NCI-H2196 (cell line): ENCODE data around the gene NEMP1.
"Not testable (repeated sequence)": the region's sequence is repeated elsewhere in the genome, so short reads cannot be mapped to it uniquely, and the experiment has no call there.

Experiments used
- DNase-seq: peaks from one replicate; lab custom pipeline; 2025; ENCODE audit not compliant: unreplicated experiment; lab: John Stamatoyannopoulos, UW

Gene NEMP1, protein sequence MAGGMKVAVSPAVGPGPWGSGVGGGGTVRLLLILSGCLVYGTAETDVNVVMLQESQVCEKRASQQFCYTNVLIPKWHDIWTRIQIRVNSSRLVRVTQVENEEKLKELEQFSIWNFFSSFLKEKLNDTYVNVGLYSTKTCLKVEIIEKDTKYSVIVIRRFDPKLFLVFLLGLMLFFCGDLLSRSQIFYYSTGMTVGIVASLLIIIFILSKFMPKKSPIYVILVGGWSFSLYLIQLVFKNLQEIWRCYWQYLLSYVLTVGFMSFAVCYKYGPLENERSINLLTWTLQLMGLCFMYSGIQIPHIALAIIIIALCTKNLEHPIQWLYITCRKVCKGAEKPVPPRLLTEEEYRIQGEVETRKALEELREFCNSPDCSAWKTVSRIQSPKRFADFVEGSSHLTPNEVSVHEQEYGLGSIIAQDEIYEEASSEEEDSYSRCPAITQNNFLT

GRCh38 chr12:57078519-57079404 is at the start of gene NEMP1:
Gene NEMP1, minus strand, starts transcription at chr12:57078791. Its CDS starts 46 bp downstream, at chr12:57078745.
- peak; percentile 99 for DNase-seq

- DNase-seq = peak; percentile 83
Measured at GRCh38 chr12:57127726-57128518, 49.3 kb upstream of the NEMP1 start, which contains the start of gene LRP1. Gene LRP1, plus strand, starts transcription at chr12:57128483. Its CDS starts 482 bp downstream, at chr12:57128965.

DNA sequence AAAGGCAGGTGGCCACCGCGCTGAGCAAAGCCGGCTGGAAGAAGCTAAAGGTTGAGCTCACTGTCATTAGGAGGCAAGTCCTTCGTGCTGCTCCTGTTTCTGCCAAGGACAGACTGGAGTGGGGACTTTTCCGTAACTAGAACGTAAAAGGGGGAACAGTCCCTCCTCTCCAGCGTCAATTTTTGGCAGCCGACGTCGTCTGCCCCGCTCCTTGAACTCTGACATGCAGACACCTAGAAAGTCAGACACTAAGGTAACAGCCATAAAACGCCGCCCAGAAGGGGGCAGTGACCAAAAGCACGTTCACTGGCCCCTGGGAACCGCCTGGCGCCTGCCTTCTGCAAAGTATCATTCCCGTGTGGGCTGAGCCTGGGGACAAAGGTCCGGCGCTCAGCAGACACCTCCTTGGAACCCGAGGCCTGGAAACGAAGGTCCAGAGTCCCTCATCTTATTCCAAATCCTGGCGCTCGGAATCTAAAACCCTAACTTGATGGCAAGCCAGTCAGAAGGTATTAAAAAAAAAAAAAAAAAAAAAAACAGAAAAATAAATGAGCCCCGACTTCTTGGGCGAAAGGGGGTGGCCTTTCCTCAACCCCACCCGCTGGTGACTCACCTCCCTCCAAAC is 48.6 kb upstream of the NEMP1 start:
- peak; percentile 45 for DNase-seq

GRCh38 chr12:57126561-57126960 is 48.0 kb upstream of the NEMP1 start:
- DNase-seq = no peak

- no peak for DNase-seq
Measured at GRCh38 chr12:57126061-57126460, 47.5 kb upstream of the NEMP1 start.

- peak; percentile 82 for DNase-seq
Measured at GRCh38 chr12:57124261-57124877, 45.8 kb upstream of the NEMP1 start.

GRCh38 chr12:57123813-57124212 is 45.2 kb upstream of the NEMP1 start:
- DNase-seq = no peak

GRCh38 chr12:57120718-57121117 is 42.1 kb upstream of the NEMP1 start:
- DNase-seq = not testable (repeated sequence)

GRCh38 chr12:57119294-57120085 is 40.9 kb upstream of the NEMP1 start:
- DNase-seq = no peak

GRCh38 chr12:57118711-57119271 is 40.2 kb upstream of the NEMP1 start:
- no peak for DNase-seq

DNA sequence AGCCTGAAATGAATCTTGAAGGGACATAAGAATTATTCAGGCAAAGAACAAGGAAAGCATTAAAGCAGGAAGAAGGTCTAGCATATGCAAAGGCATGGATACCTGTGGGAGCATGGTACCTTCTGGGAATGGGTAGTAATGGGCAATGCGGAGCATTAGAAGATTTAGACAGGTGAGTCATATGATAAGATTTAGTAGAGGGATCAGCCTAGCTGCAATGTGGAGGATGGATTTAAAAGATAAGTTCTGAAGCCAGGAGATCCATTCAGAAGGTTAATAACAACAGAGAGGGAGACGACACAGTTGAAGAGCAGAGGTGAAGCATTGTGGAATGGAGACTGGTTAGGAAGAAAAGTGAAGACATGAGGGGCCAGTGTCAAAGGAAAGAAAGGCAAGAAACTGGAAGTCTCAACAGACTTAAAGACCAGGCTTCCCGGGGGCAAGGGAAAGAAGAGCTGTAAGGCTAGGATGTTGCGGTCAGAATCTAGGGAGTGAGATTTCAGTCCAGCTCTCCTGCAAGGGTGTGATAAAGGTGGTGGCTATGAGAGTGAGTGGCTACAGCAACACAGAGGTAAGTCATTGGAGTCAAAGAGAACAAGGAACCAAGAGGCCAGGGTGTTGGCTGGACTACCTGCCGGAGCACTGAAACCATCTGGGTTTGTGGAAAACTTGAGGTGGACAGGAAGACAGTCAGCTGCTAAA is 38.1 kb upstream of the NEMP1 start:
- no peak for DNase-seq

DNA sequence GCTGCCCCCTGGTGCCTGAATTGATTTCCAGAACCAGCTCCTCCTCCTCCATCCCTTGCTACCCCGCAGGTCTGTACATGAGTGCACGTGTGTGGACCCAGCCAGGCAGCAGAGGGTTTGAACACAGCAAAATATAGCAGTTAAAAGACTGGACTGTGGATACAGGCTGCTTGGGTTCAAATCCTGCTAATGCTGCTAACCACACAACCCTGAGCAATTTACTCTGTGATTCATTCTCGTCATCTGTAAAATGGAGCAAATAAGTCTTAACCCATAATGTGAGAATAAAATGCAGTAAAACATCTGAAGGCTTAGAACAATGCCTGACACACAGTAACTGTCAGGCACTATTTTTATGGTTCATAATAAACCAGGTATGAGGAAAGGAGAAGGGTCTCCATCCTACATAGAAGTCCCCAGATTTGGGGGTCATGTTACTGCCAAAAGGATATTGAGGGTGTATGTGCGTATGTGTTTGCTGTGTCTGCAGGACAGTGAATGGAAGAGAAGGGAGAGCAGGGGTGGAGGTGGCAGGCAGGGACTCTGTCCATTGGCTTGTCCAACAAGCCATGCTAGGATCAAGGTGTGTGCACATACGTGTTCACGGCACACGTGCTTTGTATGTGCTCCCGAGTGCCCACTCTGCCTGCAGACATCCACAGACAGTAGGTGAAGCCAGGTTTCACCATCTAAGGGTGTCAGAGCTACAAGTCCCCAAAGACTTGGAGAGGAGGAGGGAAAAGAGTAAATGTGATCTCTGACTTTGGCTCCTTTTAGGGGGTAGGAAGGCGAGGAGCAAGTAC is 34.1 kb upstream of the NEMP1 start:
- no peak for DNase-seq

DNA sequence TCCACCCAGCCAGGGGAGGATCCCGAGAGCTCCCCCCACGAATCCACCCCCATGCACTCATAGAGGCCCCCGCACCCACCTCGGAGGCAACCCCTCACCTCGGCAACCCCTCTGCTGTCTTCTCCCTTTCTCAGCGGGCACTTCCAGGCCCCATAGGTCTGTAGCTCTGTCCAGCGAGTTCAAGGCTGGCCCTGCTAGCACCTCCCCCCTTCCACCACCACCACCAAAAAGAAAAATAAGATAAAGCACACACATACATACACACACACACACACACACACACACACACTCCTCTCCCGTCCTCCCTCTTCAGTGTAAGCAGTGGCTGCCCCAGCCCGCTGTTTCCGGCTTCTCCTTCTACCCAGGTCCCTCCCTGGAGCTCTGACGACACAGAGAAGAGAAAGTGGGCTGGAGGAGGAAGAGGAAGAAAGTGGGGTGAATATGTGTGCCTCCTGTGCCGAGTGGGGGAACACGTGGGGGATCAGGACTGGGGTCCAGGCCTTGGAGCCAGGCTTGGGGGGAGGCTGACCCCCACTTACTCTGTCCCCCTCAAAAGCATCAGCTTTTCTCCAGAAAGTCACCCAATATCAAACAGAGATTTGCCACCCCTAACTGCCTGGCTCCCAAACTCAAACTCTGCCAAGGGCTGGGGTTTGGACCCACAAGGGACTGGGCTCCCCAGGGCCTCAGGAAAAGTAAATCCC is 32.6 kb upstream of the NEMP1 start, which contains the start of gene STAT6:
Gene STAT6, minus strand, starts transcription at position 332 of the 704 bp plus-strand sequence. CDS start 3,084 bp downstream, outside the sequence.
- peak; percentile 53 for DNase-seq

GRCh38 chr12:57110104-57111030 is 31.8 kb upstream of the NEMP1 start:
- DNase-seq = no peak

DNA sequence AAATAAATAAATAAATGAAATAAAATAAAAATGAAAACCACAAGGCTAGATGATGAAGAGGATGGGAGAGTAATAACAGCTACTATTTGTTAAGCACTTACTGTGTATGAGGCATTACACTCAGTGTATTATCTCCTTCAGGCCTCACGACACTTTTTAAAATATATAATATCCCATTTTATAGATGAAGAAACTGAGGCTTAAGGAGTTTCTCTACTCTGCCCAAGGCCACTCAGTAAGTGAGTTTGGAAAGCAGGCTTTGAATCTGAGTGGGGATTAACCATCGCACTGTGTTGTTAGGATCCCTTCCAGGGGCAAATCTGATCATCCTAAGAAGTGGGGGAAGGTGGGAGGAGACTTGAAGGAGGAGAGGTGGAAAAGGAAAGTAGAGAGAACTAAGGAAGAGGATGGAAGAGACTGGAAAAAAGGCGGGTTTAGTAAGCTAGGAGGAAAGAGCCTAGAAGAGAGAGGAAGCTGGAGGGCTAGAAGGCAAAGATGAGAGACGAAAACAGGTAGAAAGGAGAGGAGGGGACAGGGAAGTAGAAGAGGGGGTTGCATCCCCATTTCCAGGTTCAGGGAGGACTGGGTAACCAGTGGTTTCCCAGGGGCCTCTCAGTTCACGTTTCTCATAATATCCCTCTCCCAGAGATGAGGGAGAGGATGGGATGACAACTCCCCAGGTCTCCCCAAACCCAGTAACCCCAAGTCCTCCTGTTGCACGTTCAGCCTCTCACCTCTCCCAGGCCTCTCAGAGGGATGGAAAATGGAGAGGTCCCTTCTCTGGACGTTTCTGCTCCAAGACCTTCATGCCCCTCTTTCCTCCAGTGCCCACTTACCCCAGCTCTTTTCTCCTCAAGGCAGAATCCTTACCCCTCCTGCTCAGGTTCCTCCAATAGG is 30.9 kb upstream of the NEMP1 start:
- no peak for DNase-seq
